NCI-H345 treated with DMSO at 0.1 percent for 48 hours (cell line): ENCODE results near the gene LSP1.
"Not testable (repeated sequence)": the region's sequence is repeated elsewhere in the genome, so short reads cannot be mapped to it uniquely, and the experiment has no call there.

Experiments
- DNase-seq: peaks from one replicate; lab custom pipeline; 2025; ENCODE audit not compliant: unreplicated experiment; lab: John Stamatoyannopoulos, UW

Gene LSP1

GRCh38 chr11:1852877-1853276 is at the start of gene LSP1:
Gene LSP1, plus strand, starts transcription at chr11:1853084. Its CDS starts 61 bp downstream, at chr11:1853145.
- no peak for DNase-seq

DNA sequence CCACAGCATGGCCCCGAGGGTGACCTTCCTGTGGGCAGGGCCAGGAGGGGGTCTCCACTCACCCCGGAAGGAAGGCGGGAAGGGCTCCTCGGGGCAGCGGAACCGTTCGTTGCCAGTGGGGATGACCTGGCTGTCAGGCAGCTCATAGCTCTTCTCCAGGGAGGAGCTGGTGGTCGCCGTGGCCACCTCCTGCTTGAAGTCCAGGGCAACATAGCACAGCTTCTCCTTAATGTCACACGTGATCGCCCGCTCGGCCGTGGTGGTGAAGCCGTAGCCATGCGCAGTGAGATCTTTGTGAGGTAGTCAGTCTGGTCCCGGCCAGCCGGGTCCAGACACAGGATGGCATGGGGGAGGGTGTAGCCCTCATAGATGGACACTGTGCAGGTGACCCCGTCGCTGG is 49.6 kb upstream of the LSP1 start:
- DNase-seq: no peak

GRCh38 chr11:1803835-1804519 is 48.9 kb upstream of the LSP1 start:
- DNase-seq: not testable (repeated sequence)

GRCh38 chr11:1805525-1805924 is 47.4 kb upstream of the LSP1 start:
- DNase-seq: no peak

DNA sequence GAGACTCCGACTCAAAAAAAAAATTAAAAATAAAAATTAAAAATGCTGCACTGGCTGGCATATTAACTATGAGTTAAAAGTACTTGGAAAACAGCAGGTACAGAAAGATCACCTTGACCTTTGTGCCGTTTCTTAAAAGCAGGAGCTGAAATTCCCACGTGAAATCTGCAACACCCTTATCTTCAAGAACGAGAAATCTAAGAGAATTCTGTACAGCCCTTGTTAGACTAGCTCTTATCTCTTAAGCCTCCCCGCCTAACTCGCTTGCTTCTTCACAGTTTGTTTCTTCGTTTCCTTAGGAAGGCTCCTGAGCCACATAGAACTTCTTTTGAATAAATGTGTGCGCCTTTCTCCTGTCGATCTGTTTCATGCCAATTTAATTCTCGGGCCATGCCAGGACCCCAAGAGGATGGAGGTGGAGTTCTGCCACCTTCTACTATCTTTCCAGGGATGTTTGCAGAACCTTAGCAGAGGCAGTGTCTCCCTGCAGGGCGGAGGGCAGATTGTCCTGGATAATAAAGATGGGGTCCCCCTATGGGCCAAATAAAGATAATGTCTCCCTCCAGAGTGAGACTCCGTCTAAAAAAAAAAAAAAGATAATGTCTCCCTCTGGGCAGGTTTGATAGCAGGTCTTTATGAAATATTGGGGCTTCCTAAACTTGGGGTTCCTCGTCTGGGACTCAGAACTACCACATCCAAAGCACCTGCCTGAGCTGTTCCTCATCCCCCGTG is 45.5 kb upstream of the LSP1 start:
- DNase-seq: no peak

DNA sequence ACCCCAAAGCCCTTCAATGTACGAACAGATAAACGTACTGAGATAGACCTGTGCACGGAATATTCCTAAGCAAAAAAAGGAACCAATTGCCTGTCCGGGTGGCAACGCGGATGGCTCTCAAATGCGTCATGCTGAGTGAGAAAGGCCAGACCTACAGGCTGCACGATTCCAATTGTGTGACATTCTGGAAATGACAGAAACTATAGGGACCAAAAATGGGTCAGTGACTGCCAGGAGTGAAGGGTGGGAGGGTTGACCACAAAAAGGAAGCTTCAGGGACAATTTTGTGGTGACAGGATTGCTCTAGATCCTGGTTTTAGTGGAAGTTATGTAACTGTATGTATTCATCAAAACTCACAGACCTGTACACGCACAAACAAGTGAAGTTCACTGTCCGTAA is 42.1 kb upstream of the LSP1 start:
- DNase-seq: no peak

DNA sequence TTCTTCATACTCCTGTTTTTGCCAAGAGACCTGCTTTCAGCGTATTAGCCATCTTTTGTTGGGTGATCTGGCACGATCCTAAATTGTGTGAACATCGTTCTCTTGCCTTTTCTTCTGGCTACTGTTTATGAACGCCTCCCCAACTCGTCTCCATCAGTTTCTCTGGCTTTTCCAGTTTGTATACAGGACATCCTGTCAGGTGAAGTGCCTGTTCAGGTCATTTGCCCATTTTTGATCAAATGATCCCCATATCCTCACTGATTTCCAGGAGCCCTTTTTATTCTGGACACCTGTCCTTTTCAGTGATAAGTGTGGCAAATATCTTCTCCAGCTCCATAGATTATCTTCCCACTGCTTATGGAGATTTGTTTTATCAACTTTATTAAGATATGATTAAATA is 40.6 kb upstream of the LSP1 start:
- DNase-seq: no peak

DNA sequence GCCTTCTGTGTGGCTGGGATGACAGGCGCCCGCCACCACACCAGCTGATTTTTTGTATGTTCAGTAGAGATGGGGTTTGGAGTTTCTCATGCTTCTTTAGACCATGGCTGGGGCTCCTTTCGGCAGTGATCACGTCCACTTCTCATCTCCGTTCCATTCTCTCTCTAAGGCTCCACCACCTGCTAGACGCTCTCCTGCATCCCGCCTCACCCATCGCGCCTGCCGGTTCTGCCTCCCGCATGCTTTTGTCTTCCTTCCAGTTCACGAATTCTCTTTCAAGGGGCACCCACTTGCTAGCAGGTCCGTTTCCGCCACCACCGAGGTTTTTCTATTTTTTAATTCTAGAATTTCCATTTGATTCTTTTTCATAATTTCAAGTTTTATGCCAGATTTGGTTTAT is 40.1 kb upstream of the LSP1 start:
- DNase-seq: no peak

GRCh38 chr11:1813356-1813755 is 39.5 kb upstream of the LSP1 start:
- not testable (repeated sequence) for DNase-seq

- DNase-seq: no peak
Observed at GRCh38 chr11:1814691-1815090, 38.2 kb upstream of the LSP1 start.

- DNase-seq: no peak
Observed at GRCh38 chr11:1815311-1815710, 37.6 kb upstream of the LSP1 start.

DNA sequence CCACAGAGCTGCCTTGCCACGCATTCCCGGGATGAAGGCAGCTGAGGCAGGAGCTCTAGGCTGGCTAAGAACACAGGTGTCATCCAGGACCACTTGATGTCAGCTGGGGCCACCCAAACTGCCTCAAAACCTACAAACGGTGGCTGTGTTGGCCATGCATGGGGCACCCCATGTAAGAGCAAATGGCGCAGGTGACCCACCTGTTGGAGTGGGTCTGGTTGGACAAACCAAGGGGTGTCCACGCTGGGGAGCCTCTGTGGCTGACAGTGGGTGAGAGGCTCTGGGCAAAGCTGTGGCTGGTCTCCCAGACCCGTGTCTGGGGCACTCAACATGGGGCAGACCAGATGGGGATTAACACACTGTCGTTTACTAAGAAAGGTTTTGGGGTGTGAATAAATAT is 37.1 kb upstream of the LSP1 start:
- DNase-seq: no peak

DNA sequence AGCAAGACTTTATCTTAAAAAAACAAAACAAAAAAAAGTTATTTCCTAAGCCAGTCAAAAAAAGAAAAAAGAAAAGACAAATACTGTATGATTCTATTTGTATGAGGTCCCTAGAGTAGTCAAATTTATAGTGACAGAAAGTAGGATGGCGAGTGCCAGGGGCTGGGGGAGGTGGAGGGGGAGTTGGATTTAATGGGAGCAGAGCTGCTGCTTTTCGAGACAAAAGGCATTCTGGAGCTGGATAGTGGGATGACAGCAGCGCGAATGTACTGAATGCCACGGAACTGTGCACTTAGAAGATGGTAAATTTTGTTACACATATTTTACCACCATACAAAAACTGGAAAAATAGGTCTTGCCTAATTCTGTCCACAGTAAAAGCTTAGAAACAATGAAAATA is 35.9 kb upstream of the LSP1 start:
- DNase-seq: no peak

DNA sequence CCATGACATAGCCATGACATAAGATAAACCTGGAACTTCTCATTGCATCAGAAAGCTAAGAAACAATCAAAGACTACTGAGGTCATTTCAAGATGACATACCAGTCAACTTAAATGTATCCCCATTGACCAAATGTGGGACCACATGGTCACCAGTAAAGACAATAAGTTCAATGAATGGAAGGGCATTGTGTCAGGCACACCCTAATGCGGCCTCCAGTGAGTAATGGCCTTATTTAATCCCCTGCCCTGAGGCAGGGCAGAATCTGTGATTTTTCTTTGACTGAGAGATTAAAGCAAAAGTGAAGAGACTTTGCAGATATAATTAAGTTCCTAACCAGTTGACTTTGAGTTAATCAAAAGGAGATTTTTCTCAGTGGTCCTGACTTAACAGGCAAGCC is 35.4 kb upstream of the LSP1 start:
- DNase-seq: no peak

DNA sequence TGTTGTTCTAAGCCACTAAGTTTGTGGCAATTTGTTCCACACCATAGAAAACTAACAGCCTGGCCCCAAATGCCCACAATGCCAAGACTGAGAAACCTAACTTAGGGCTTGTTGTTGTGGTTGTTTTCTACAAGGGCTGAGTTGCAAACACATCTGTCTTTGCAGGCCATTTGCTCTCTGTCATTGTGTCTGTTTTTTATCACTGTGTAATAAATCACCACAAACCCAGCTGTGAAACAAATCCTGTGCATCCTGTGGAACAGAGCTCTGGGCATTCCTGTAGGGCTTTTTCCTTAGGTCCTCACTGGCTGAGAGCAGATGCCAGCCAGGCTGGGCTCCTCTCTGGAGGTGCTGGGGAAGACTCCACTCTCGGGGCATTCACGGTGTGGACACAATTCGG is 33.8 kb upstream of the LSP1 start:
- no peak for DNase-seq

DNA sequence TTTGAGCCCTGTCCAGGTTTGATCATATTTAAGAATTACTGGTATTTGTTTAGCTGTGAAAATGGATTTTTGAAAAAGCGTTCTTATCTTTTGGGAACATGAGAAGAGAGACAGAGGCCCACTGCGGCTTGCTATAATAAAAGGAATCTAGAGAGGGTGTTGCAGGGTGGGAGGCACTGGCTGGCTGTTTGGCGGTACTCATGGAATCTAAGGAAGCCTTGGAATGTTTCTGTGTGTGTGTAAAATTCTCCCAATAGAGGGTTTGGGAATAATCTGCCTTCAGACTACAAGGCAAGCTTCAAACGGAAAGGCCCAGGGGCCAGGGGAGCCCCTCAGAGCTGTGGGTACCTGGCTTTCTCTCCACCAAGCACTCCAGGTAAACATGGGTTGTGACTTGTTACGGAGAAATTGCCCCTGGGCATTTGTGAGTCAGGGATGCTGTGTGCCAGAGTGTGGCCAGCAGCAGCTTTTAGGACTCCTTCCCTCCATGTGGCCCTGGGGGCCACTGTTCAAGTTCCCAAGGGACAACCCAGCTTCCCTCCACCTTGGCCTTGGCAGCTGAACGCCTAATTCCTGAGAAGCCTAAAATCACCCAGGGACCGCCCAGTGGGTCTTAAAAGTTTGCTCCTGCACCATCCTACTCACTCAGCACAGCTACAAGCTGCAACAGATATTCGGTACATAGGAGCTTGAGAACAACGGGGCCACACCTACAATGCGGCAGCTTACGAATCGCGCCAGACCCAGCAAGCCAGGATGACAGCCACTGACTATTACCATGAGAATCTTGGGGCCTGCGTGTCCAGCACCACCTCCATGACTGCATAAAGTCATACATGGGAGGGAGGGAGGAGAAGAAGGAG is 32.2 kb upstream of the LSP1 start:
- no peak for DNase-seq

GRCh38 chr11:1821562-1821961 is 31.3 kb upstream of the LSP1 start:
- DNase-seq: no peak

GRCh38 chr11:1822648-1823375 is 30.1 kb upstream of the LSP1 start:
- no peak for DNase-seq

DNA sequence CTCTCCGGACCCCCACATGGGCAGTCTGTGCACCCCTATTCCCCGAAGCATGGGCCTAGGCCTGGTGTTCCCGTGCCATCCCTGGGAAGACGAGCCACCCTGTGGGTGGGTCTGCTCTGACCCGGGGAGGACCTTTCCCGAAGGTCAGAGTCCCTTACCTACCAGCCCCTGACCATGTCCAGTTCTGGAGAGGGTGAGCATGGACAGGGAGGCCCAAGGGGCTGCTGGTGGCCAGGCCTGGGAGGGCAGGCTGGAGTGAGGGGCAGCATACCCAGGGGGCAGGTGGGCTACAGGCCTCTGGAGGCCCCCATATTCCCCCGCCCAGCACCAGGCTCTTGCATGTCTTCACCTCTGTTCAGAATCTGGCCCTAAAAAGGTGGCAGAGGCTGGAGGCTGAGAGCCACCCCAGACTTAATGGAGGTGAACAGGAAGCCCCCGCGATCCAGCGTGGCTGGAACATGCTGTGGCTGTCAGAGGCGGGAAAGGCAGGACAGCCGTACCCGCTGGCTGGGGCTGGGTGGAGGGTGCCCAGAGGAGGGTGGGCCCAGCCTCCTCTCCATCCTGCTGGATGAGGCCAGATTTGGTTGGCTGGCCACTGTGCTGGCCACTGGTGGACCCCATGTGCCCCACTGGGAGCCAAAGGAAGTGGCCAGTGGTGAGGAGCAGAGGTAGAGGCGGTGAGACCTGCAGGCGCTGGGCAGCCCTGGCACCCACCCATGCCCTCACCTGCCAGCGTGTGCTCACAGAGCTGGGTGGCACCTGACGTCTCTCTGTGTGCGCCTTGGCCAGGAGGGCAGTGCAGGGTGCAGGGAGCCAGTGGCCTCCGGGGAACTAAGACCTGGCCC is 29.3 kb upstream of the LSP1 start:
- no peak for DNase-seq
